HepG2 (cell line): Measurements from ENCODE around the gene C1R. TPM values are rescaled to one million over a fixed set of nuclear protein-coding genes. Genes with fewer than 3 reads are reported as not detected.

ENCODE experiments used
- polyA plus RNA-seq, 8 experiments: library from polyadenylated mRNA; depleted of rRNA in 3 of 8; stranded (reverse) in 7 of 8; unstranded in 1 of 8; fragments of >200 nt; fragmentation: Illumina TruSeq in 4 of 8; extraction: Trizol in 4 of 8; gene quantifications; 2 replicates each; pipeline versions ENCODE4 v1.2.1 to v1.2.3, GENCODE V29; 2011 to 2016; ENCODE audit warnings: low read depth in 4 of 8, missing spikeins in 1 of 8, mixed read lengths in 1 of 8; ENCODE audit not compliant: insufficient read depth in 1 of 8
- small RNA-seq, 3 experiments: library from RNA; depleted of rRNA; stranded (forward); fragments of <200 nt; gene quantifications; one replicate each; pipeline ENCODE3, GENCODE V24; 2012; ENCODE audit warnings: low read depth in 2 of 3, low replicate concordance in 1 of 3; ENCODE audit not compliant: insufficient read length in 3 of 3, insufficient read depth in 2 of 3
- total RNA-seq, 5 experiments: library from RNA; depleted of rRNA; stranded (reverse); fragments of >200 nt; fragmentation: Illumina TruSeq; extraction: Trizol; gene quantifications; 2 replicates each; pipeline ENCODE4 v1.2.3, GENCODE V29; 2016; ENCODE audit warnings: low read depth in 1 of 5

C1R gene
- total and polyA plus RNA-seq, 2 of the 13 experiments (the other 11 are each of a cell fraction or from before 2014, with no cell fraction given) = 3.5 to 6.5 TPM

Small RNAs within 50 kb of the gene (small RNA-seq; reads per million reads assigned to genes)
- gene AC006512.1 = 0 reads per million in 3 experiments
- 0 reads per million in 3 experiments for gene RNU6-485P

Other genes starting within 250 kb of the C1R start
- 51.9 and 56.5 TPM in 2 replicates for gene CDCA3, start 241.2 kb downstream of the C1R start, total RNA-seq (2016; rRNA removed; fragmentation: Illumina TruSeq; extraction: Trizol)
- 21.8 and 32.7 TPM in 2 replicates for gene CDCA3, start 241.2 kb downstream of the C1R start, polyA plus RNA-seq (2011; rRNA removed)
- 53.4 and 56.0 TPM in 2 replicates for gene USP5, start 240.3 kb downstream of the C1R start, total RNA-seq (2016; rRNA removed; fragmentation: Illumina TruSeq; extraction: Trizol)
- 39.6 and 42.8 TPM in 2 replicates for gene USP5, start 240.3 kb downstream of the C1R start, polyA plus RNA-seq (2011; rRNA removed)
- gene TPI1, start 224.9 kb downstream of the C1R start, total RNA-seq (2016; rRNA removed; fragmentation: Illumina TruSeq; extraction: Trizol) = 945 and 1,237 TPM in 2 replicates
- gene TPI1, start 224.9 kb downstream of the C1R start, polyA plus RNA-seq (2011; rRNA removed) = 2,303 and 2,535 TPM in 2 replicates
- 4.0 and 6.2 TPM in 2 replicates for gene SPSB2, start 219.1 kb downstream of the C1R start, total RNA-seq (2016; rRNA removed; fragmentation: Illumina TruSeq; extraction: Trizol)
- 1.9 and 2.0 TPM in 2 replicates for gene SPSB2, start 219.1 kb downstream of the C1R start, polyA plus RNA-seq (2011; rRNA removed)
- 6.0 and 6.7 TPM in 2 replicates for gene LRRC23, start 187.6 kb downstream of the C1R start, total RNA-seq (2016; rRNA removed; fragmentation: Illumina TruSeq; extraction: Trizol)
- gene LRRC23, start 187.6 kb downstream of the C1R start, polyA plus RNA-seq (2011; rRNA removed) = 6.2 and 7.8 TPM in 2 replicates
- gene ENO2, start 177.9 kb downstream of the C1R start, total RNA-seq (2016; rRNA removed; fragmentation: Illumina TruSeq; extraction: Trizol) = 15.9 and 19.3 TPM in 2 replicates
- gene ENO2, start 177.9 kb downstream of the C1R start, polyA plus RNA-seq (2011; rRNA removed) = 136 and 144 TPM in 2 replicates
- 2.1 TPM in 2 replicates for gene ATN1, start 164.5 kb downstream of the C1R start, total RNA-seq (2016; rRNA removed; fragmentation: Illumina TruSeq; extraction: Trizol)
- 8.6 and 10.7 TPM in 2 replicates for gene ATN1, start 164.5 kb downstream of the C1R start, polyA plus RNA-seq (2011; rRNA removed)
- not detected in 2 replicates for gene RNU7-1, start 148.6 kb downstream of the C1R start, total RNA-seq (2016; rRNA removed; fragmentation: Illumina TruSeq; extraction: Trizol)
- not detected in 2 replicates for gene RNU7-1, start 148.6 kb downstream of the C1R start, polyA plus RNA-seq (2011; rRNA removed)
- 84.0 and 89.7 TPM in 2 replicates for gene C12orf57, start 148.4 kb downstream of the C1R start, total RNA-seq (2016; rRNA removed; fragmentation: Illumina TruSeq; extraction: Trizol)
- gene C12orf57, start 148.4 kb downstream of the C1R start, polyA plus RNA-seq (2011; rRNA removed) = 287 and 302 TPM in 2 replicates
- 9.5 and 10.6 TPM in 2 replicates for gene PTPN6, start 141.1 kb downstream of the C1R start, total RNA-seq (2016; rRNA removed; fragmentation: Illumina TruSeq; extraction: Trizol)
- gene PTPN6, start 141.1 kb downstream of the C1R start, polyA plus RNA-seq (2011; rRNA removed) = 9.1 and 10.5 TPM in 2 replicates
- gene PHB2, start 121.8 kb downstream of the C1R start, total RNA-seq (2016; rRNA removed; fragmentation: Illumina TruSeq; extraction: Trizol) = 291 and 394 TPM in 2 replicates
- 425 and 468 TPM in 2 replicates for gene PHB2, start 121.8 kb downstream of the C1R start, polyA plus RNA-seq (2011; rRNA removed)
- 130 and 190 TPM in 2 replicates for gene EMG1, start 121.5 kb downstream of the C1R start, total RNA-seq (2016; rRNA removed; fragmentation: Illumina TruSeq; extraction: Trizol)
- 57.7 and 76.3 TPM in 2 replicates for gene EMG1, start 121.5 kb downstream of the C1R start, polyA plus RNA-seq (2011; rRNA removed)
- 22.1 and 44.5 TPM in 2 replicates for gene LPCAT3, start 74.0 kb downstream of the C1R start, total RNA-seq (2016; rRNA removed; fragmentation: Illumina TruSeq; extraction: Trizol)
- gene LPCAT3, start 74.0 kb downstream of the C1R start, polyA plus RNA-seq (2011; rRNA removed) = 62.7 and 64.3 TPM in 2 replicates
- 8.2 and 18.2 TPM in 2 replicates for gene C1S, start 31.7 kb downstream of the C1R start, total RNA-seq (2016; rRNA removed; fragmentation: Illumina TruSeq; extraction: Trizol)
- gene C1S, start 31.7 kb downstream of the C1R start, polyA plus RNA-seq (2011; rRNA removed) = 14.5 and 23.3 TPM in 2 replicates
- gene C1RL, start 16.8 kb upstream of the C1R start, total RNA-seq (2016; rRNA removed; fragmentation: Illumina TruSeq; extraction: Trizol) = 14.2 and 28.9 TPM in 2 replicates
- gene C1RL, start 16.8 kb upstream of the C1R start, polyA plus RNA-seq (2011; rRNA removed) = 53.1 and 73.4 TPM in 2 replicates
- gene RBP5, start 36.4 kb upstream of the C1R start, total RNA-seq (2016; rRNA removed; fragmentation: Illumina TruSeq; extraction: Trizol) = 19.8 and 21.4 TPM in 2 replicates
- gene RBP5, start 36.4 kb upstream of the C1R start, polyA plus RNA-seq (2011; rRNA removed) = 13.8 and 17.5 TPM in 2 replicates
- gene CLSTN3, start 37.9 kb upstream of the C1R start, total RNA-seq (2016; rRNA removed; fragmentation: Illumina TruSeq; extraction: Trizol) = 10.8 and 26.2 TPM in 2 replicates
- 94.1 and 118 TPM in 2 replicates for gene CLSTN3, start 37.9 kb upstream of the C1R start, polyA plus RNA-seq (2011; rRNA removed)
- gene PEX5, start 97.2 kb upstream of the C1R start, total RNA-seq (2016; rRNA removed; fragmentation: Illumina TruSeq; extraction: Trizol) = 29.0 and 35.2 TPM in 2 replicates
- gene PEX5, start 97.2 kb upstream of the C1R start, polyA plus RNA-seq (2011; rRNA removed) = 16.4 and 17.4 TPM in 2 replicates
- not detected in 2 replicates for gene ACSM4, start 211.6 kb upstream of the C1R start, total RNA-seq (2016; rRNA removed; fragmentation: Illumina TruSeq; extraction: Trizol)
- gene ACSM4, start 211.6 kb upstream of the C1R start, polyA plus RNA-seq (2011; rRNA removed) = not detected in 2 replicates